SH-SY5Y (cell line): ENCODE results near the gene MTHFD2L.

Source experiments
- GATA2 ChIP-seq: IDR thresholded peaks from 2 replicates; pipeline ENCODE4 v1.6.1; 2011; ENCODE audit warnings: mild to moderate bottlenecking, low read depth, low read length
- GATA3 ChIP-seq: IDR thresholded peaks from 2 replicates; pipeline ENCODE4 v1.6.1; 2011; ENCODE audit warnings: low read depth, mild to moderate bottlenecking, low read length, moderate library complexity

DNA sequence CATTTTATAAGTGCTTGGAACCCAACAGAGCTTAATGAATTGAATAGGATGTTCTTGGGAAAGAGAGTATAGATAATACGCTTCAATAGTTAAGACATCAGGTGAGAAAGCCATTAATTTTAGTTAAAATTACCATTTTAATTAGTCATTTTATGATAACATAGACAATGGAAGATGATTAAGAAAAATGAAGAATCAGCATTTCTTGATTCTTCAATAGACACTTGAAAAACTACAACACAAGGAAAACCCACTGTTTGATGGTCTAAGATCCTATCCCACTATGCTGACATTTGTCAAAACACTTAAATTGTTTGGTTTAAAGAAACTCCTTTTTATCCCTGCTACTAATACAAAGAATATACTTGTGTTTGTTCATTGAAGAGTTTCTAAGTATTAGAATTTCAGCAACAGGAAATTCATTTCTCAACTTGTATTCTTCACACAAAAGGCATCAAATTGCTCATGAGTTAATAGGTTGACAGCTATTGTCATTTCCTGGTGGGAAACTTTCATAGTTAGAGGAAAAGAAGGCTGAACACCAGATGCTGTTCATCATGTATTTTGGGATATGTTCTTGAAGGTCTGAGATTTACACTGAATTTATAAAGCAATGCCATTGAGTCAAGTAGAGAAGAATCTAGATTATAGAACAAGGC lies 49.3 kb upstream of the MTHFD2L start:
- TF ChIP-seq GATA2 (no peak), GATA3 (no peak)
